ENCODE data around the gene ISG15. TPM values are rescaled to one million over a fixed set of nuclear protein-coding genes. Genes with fewer than 3 reads are reported as not detected.

The ISG15 gene
- total and polyA plus RNA-seq, 9 of the 15 experiments (the other 6 are each of a cell fraction or from before 2014, with no cell fraction given): 0.40 to 58.3 (median 12.2) TPM

DNA sequence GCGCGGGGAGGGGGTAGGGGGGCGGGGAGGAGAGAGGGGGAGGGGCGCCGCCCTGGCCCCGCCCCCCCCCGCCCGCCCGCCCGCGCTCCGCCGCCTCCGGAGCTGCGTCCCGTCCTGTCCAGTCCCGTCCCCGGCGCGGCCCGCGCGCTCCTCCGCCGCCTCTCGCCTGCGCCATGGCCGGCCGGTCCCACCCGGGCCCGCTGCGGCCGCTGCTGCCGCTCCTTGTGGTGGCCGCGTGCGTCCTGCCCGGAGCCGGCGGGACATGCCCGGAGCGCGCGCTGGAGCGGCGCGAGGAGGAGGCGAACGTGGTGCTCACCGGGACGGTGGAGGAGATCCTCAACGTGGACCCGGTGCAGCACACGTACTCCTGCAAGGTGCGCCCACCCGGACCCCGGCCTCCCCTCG is 6.7 kb downstream of the ISG15 start, which contains the start of gene AGRN (continued):
- TF ChIP-seq, protein P1, sequence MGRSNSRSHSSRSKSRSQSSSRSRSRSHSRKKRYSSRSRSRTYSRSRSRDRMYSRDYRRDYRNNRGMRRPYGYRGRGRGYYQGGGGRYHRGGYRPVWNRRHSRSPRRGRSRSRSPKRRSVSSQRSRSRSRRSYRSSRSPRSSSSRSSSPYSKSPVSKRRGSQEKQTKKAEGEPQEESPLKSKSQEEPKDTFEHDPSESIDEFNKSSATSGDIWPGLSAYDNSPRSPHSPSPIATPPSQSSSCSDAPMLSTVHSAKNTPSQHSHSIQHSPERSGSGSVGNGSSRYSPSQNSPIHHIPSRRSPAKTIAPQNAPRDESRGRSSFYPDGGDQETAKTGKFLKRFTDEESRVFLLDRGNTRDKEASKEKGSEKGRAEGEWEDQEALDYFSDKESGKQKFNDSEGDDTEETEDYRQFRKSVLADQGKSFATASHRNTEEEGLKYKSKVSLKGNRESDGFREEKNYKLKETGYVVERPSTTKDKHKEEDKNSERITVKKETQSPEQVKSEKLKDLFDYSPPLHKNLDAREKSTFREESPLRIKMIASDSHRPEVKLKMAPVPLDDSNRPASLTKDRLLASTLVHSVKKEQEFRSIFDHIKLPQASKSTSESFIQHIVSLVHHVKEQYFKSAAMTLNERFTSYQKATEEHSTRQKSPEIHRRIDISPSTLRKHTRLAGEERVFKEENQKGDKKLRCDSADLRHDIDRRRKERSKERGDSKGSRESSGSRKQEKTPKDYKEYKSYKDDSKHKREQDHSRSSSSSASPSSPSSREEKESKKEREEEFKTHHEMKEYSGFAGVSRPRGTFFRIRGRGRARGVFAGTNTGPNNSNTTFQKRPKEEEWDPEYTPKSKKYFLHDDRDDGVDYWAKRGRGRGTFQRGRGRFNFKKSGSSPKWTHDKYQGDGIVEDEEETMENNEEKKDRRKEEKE (IDR thresholded peaks at IDR 0.05; ENCODE audit: borderline replicate concordance in 1 of 2, control insufficient read depth in 1 of 2, low read depth in 2 of 2, low read length in 1 of 2): no peak
- TF ChIP-seq, protein P2, sequence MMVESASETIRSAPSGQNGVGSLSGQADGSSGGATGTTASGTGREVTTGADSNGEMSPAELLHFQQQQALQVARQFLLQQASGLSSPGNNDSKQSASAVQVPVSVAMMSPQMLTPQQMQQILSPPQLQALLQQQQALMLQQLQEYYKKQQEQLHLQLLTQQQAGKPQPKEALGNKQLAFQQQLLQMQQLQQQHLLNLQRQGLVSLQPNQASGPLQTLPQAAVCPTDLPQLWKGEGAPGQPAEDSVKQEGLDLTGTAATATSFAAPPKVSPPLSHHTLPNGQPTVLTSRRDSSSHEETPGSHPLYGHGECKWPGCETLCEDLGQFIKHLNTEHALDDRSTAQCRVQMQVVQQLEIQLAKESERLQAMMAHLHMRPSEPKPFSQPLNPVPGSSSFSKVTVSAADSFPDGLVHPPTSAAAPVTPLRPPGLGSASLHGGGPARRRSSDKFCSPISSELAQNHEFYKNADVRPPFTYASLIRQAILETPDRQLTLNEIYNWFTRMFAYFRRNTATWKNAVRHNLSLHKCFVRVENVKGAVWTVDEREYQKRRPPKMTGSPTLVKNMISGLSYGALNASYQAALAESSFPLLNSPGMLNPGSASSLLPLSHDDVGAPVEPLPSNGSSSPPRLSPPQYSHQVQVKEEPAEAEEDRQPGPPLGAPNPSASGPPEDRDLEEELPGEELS (CRISPR knock-in tag; IDR thresholded peaks at IDR 0.05; ENCODE audit: borderline replicate concordance): no peak
- TF ChIP-seq KDM5B (IDR thresholded peaks at IDR 0.05; ENCODE audit: insufficient replicate concordance, low read depth, low read length) (peak; percentile 35), EGR1 (conservative IDR thresholded peaks at IDR 0.05) (no peak), ZZZ3 (IDR thresholded peaks at IDR 0.05) (no peak), ZNF76 (CRISPR knock-in tag; IDR thresholded peaks at IDR 0.05; ENCODE audit: borderline replicate concordance) (no peak)
- TF ChIP-seq, protein P3, sequence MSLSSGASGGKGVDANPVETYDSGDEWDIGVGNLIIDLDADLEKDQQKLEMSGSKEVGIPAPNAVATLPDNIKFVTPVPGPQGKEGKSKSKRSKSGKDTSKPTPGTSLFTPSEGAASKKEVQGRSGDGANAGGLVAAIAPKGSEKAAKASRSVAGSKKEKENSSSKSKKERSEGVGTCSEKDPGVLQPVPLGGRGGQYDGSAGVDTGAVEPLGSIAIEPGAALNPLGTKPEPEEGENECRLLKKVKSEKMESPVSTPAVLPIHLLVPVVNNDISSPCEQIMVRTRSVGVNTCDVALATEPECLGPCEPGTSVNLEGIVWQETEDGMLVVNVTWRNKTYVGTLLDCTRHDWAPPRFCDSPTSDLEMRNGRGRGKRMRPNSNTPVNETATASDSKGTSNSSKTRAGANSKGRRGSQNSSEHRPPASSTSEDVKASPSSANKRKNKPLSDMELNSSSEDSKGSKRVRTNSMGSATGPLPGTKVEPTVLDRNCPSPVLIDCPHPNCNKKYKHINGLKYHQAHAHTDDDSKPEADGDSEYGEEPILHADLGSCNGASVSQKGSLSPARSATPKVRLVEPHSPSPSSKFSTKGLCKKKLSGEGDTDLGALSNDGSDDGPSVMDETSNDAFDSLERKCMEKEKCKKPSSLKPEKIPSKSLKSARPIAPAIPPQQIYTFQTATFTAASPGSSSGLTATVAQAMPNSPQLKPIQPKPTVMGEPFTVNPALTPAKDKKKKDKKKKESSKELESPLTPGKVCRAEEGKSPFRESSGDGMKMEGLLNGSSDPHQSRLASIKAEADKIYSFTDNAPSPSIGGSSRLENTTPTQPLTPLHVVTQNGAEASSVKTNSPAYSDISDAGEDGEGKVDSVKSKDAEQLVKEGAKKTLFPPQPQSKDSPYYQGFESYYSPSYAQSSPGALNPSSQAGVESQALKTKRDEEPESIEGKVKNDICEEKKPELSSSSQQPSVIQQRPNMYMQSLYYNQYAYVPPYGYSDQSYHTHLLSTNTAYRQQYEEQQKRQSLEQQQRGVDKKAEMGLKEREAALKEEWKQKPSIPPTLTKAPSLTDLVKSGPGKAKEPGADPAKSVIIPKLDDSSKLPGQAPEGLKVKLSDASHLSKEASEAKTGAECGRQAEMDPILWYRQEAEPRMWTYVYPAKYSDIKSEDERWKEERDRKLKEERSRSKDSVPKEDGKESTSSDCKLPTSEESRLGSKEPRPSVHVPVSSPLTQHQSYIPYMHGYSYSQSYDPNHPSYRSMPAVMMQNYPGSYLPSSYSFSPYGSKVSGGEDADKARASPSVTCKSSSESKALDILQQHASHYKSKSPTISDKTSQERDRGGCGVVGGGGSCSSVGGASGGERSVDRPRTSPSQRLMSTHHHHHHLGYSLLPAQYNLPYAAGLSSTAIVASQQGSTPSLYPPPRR (CRISPR knock-in tag; IDR thresholded peaks at IDR 0.05; ENCODE audit: borderline replicate concordance): no peak
- TF ChIP-seq, protein P4, sequence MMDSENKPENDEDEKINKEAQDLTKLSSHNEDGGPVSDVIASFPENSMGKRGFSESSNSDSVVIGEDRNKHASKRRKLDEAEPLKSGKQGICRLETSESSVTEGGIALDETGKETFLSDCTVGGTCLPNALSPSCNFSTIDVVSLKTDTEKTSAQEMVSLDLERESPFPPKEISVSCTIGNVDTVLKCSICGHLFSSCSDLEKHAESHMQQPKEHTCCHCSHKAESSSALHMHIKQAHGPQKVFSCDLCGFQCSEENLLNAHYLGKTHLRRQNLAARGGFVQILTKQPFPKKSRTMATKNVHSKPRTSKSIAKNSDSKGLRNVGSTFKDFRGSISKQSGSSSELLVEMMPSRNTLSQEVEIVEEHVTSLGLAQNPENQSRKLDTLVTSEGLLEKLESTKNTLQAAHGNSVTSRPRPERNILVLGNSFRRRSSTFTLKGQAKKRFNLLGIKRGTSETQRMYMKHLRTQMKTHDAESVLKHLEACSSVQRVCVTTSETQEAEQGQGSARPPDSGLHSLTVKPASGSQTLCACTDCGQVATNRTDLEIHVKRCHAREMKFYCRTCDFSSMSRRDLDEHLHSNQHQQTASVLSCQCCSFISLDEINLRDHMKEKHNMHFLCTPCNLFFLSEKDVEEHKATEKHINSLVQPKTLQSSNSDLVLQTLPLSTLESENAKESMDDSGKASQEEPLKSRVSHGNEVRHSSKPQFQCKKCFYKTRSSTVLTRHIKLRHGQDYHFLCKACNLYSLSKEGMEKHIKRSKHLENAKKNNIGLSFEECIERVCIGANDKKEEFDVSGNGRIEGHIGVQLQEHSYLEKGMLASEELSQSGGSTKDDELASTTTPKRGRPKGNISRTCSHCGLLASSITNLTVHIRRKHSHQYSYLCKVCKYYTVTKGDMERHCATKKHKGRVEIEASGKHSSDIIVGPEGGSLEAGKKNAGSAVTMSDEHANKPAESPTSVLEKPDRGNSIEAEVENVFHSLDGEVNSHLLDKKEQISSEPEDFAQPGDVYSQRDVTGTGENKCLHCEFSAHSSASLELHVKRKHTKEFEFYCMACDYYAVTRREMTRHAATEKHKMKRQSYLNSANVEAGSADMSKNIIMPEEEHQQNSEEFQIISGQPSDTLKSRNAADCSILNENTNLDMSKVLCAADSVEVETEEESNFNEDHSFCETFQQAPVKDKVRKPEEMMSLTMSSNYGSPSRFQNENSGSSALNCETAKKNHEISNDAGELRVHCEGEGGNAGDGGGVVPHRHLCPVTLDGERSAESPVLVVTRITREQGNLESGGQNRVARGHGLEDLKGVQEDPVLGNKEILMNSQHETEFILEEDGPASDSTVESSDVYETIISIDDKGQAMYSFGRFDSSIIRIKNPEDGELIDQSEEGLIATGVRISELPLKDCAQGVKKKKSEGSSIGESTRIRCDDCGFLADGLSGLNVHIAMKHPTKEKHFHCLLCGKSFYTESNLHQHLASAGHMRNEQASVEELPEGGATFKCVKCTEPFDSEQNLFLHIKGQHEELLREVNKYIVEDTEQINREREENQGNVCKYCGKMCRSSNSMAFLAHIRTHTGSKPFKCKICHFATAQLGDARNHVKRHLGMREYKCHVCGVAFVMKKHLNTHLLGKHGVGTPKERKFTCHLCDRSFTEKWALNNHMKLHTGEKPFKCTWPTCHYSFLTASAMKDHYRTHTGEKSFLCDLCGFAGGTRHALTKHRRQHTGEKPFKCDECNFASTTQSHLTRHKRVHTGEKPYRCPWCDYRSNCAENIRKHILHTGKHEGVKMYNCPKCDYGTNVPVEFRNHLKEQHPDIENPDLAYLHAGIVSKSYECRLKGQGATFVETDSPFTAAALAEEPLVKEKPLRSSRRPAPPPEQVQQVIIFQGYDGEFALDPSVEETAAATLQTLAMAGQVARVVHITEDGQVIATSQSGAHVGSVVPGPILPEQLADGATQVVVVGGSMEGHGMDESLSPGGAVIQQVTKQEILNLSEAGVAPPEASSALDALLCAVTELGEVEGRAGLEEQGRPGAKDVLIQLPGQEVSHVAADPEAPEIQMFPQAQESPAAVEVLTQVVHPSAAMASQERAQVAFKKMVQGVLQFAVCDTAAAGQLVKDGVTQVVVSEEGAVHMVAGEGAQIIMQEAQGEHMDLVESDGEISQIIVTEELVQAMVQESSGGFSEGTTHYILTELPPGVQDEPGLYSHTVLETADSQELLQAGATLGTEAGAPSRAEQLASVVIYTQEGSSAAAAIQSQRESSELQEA (IDR thresholded peaks at IDR 0.05; ENCODE audit: low read depth): no peak
